Thymus (tissue), 11 donors: ENCODE measurements around the gene PSAPL1. TPM values are rescaled to one million over a fixed set of nuclear protein-coding genes. Genes with fewer than 3 reads are reported as not detected.

Experiments
- DNase-seq, 9 donors: peaks; one replicate each; pipeline ENCODE4 v3.0.0-alpha.2; 2013; ENCODE audit warnings: low spot score in 9 of 9, low read depth in 6 of 9, missing footprints in 1 of 9
- H3K27ac ChIP-seq, 2 donors: one replicate each; pipeline ENCODE4 v1.5.1; 2013; ENCODE audit warnings: control low read depth in 1 of 2, low read depth in 1 of 2, low read length in 1 of 2, mild to moderate bottlenecking in 1 of 2, moderate library complexity in 1 of 2
- H3K27me3 ChIP-seq, 2 donors: one replicate each; pipeline ENCODE4 v1.5.1; 2013; ENCODE audit warnings: low read length in 1 of 2; ENCODE audit not compliant: control insufficient read depth in 2 of 2, insufficient read depth in 1 of 2
- H3K36me3 ChIP-seq, 2 donors: one replicate each; pipeline ENCODE4 v1.5.1; 2013; ENCODE audit warnings: low read length in 1 of 2, mild to moderate bottlenecking in 1 of 2, moderate library complexity in 1 of 2; ENCODE audit not compliant: control insufficient read depth in 2 of 2, insufficient read depth in 2 of 2
- H3K4me1 ChIP-seq, 2 donors: one replicate each; pipeline ENCODE4 v1.5.1; 2013; ENCODE audit warnings: low read length in 2 of 2; ENCODE audit not compliant: control insufficient read depth in 2 of 2, insufficient read depth in 2 of 2
- H3K4me3 ChIP-seq, 2 donors: one replicate each; pipeline ENCODE4 v1.5.1; 2013; ENCODE audit warnings: low read length in 2 of 2, control low read depth in 1 of 2, mild to moderate bottlenecking in 1 of 2
- H3K9me3 ChIP-seq, 2 donors: one replicate each; pipeline ENCODE4 v1.5.1; 2013; ENCODE audit warnings: low read length in 1 of 2, mild to moderate bottlenecking in 1 of 2; ENCODE audit not compliant: control insufficient read depth in 2 of 2, insufficient read depth in 1 of 2
- WGBS: extraction: QIAGEN DNeasy Blood & Tissue Kit; methylation state at CpG from one replicate; pipeline ENCODE4 v1.1.7; 2013; 5-methylcytosine and 5-hydroxymethylcytosine counted together
- polyA plus RNA-seq: library from polyadenylated mRNA; stranded (reverse); fragments of 200-250 nt; gene quantifications from one replicate; pipeline ENCODE4 v1.2.3, GENCODE V29; 2013
- total RNA-seq: library from RNA; stranded (reverse); fragments of 120-200 nt; gene quantifications from one replicate; pipeline ENCODE4 v1.2.4, GENCODE V29; 2013
- donor health status: healthy.

PSAPL1 gene
- total and polyA plus RNA-seq, 2 donors, result 0.09 to 0.64 TPM

GRCh38 chr4:7392438-7393421 lies 42.0 kb downstream of the PSAPL1 start:
- no peaks in the 10 kb centered on the region for H3K36me3 ChIP-seq
- peaks cover 0 to 8% of the 10 kb centered on the region in 2 donors for H3K4me1 ChIP-seq
- 82% methylated on average over 32 of the region's 32 CpGs for WGBS
- no peaks in the 10 kb centered on the region for H3K27me3 ChIP-seq
- DNase-seq, result no peak
- no peak overlapping the region for H3K27ac ChIP-seq
- H3K4me3 ChIP-seq, result no peak overlapping the region
- no peaks in the 10 kb centered on the region for H3K9me3 ChIP-seq

- no peak for DNase-seq
- no peak overlapping the region for H3K27ac ChIP-seq
- no peaks in the 10 kb centered on the region for H3K36me3 ChIP-seq
- H3K27me3 ChIP-seq, result no peaks in the 10 kb centered on the region
- H3K4me3 ChIP-seq, result no peak overlapping the region
- 87% methylated on average over 18 of the region's 18 CpGs for WGBS
- peaks cover 0 to 4% of the 10 kb centered on the region in 2 donors for H3K4me1 ChIP-seq
- no peaks in the 10 kb centered on the region for H3K9me3 ChIP-seq
These were observed 42.9 kb downstream of the PSAPL1 start for GRCh38 chr4:7391637-7392437.

GRCh38 chr4:7390906-7391636 lies 43.7 kb downstream of the PSAPL1 start:
- 82% methylated on average over 18 of the region's 18 CpGs for WGBS
- DNase-seq, result no peak
- Histone ChIP-seq H3K27me3 (no peaks in the 10 kb centered on the region), H3K4me1 (peaks cover 0 to 4% of the 10 kb centered on the region in 2 donors), H3K27ac (no peak overlapping the region), H3K9me3 (no peaks in the 10 kb centered on the region), H3K4me3 (no peak overlapping the region), H3K36me3 (no peaks in the 10 kb centered on the region)

GRCh38 chr4:7390336-7390735 lies 44.4 kb downstream of the PSAPL1 start:
- H3K36me3 ChIP-seq, result no peaks in the 10 kb centered on the region

GRCh38 chr4:7389719-7390118 lies 45.0 kb downstream of the PSAPL1 start:
- H3K36me3 ChIP-seq, result no peaks in the 10 kb centered on the region
- WGBS, result 70% methylated on average over 12 of the region's 12 CpGs
- peaks cover 0 to 4% of the 10 kb centered on the region in 2 donors for H3K4me1 ChIP-seq
- H3K27ac ChIP-seq, result no peak overlapping the region
- no peak overlapping the region for H3K4me3 ChIP-seq
- H3K9me3 ChIP-seq, result peaks cover 0 to 9% of the 10 kb centered on the region in 2 donors
- H3K27me3 ChIP-seq, result no peaks in the 10 kb centered on the region
- no peak for DNase-seq

More at GRCh38 chr4:7390336-7390735, 44.4 kb downstream of the PSAPL1 start:
- DNase-seq, result no peak
- Histone ChIP-seq H3K9me3 (peaks cover 0 to 7% of the 10 kb centered on the region in 2 donors), H3K27ac (no peak overlapping the region), H3K4me1 (peaks cover 0 to 4% of the 10 kb centered on the region in 2 donors), H3K4me3 (no peak overlapping the region), H3K27me3 (no peaks in the 10 kb centered on the region)
- WGBS, result 92% methylated on average over 13 of the region's 13 CpGs

GRCh38 chr4:7389101-7389701 lies 45.5 kb downstream of the PSAPL1 start:
- 96% methylated on average over 15 of the region's 15 CpGs for WGBS
- H3K4me1 ChIP-seq, result peaks cover 0 to 4% of the 10 kb centered on the region in 2 donors
- peaks cover 0 to 9% of the 10 kb centered on the region in 2 donors for H3K9me3 ChIP-seq
- H3K4me3 ChIP-seq, result no peak overlapping the region
- no peaks in the 10 kb centered on the region for H3K27me3 ChIP-seq
- H3K36me3 ChIP-seq, result no peaks in the 10 kb centered on the region
- no peak overlapping the region for H3K27ac ChIP-seq
- DNase-seq, result no peak

GRCh38 chr4:7388627-7389026 lies 46.1 kb downstream of the PSAPL1 start:
- Histone ChIP-seq H3K27ac (no peak overlapping the region), H3K4me1 (peaks cover 0 to under 1% of the 10 kb centered on the region in 2 donors), H3K27me3 (no peaks in the 10 kb centered on the region), H3K9me3 (peaks cover 0 to 9% of the 10 kb centered on the region in 2 donors), H3K4me3 (no peak overlapping the region), H3K36me3 (no peaks in the 10 kb centered on the region)
- no peak for DNase-seq
- WGBS, result 89% methylated on average over 13 of the region's 13 CpGs

- Histone ChIP-seq H3K4me1 (no peaks in the 10 kb centered on the region), H3K9me3 (peaks cover 0 to 9% of the 10 kb centered on the region in 2 donors), H3K27ac (no peak overlapping the region), H3K36me3 (no peaks in the 10 kb centered on the region), H3K27me3 (no peaks in the 10 kb centered on the region), H3K4me3 (no peak overlapping the region)
- WGBS, result 97% methylated on average over 6 of the region's 6 CpGs
- no peak for DNase-seq
These were observed 46.8 kb downstream of the PSAPL1 start for GRCh38 chr4:7387925-7388324.
